NOMO-1 treated with dmso at 0.1 percent for 144 hours (cell line): ENCODE measurements around the gene ACBD3.
A peak's percentile ranks its signal among the peaks of the same experiment; 100 is the strongest.

Experiments used
- DNase-seq: peaks from one replicate; lab custom pipeline; 2025; ENCODE audit not compliant: unreplicated experiment; lab: John Stamatoyannopoulos, UW

The ACBD3 gene

GRCh38 chr1:226202246-226202645, 15.7 kb upstream of the ACBD3 start:
- no peak for DNase-seq

DNA sequence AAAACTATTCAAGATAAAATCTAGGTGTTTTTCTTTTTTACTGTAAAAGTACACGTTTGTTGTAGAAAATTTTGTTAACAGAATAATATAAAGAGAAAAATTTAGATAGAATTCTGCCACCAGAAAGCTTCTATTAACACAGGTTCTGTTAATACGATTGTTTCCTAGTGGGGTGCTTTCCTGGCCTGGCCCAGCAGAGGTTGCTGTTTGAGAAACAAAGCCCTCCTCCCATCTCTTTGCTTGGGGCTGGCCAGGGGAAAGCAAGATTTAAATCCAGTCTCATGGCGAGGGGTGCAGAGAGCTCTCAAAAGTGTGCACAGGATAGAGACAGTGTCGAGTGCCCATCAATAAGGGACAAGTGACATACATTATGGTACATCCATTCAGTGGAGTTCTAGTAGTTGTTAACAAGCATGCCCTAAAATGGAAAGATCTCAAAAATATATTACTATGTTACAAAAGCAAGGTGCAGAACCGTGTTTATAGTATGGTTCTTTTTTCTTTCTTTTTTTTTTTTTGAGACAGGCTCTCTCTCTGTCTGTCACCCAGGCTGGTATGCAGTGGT, 14.6 kb upstream of the ACBD3 start:
- DNase-seq = no peak

GRCh38 chr1:226199971-226200370, 13.4 kb upstream of the ACBD3 start:
- no peak for DNase-seq

DNA sequence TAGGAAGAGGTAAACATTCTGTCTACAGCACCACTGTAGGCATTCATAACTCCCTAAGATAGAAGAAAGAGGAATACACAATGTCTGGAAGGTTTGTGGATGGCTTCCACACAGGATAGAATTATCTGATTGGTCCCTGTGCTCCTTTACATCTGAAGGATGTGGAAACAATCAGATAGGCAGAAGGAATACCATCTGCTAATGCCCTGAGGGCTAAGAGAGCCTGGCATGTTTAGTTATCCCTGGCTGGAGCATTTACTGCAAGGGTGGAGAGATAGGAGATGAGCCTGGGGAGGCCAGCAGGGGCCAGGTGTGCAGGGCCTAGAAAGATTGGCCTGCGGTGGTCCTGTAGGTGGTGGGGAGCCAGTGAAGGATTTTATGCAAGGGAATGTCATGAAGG, 8.6 kb upstream of the ACBD3 start:
- no peak for DNase-seq

- DNase-seq = no peak
Observed at GRCh38 chr1:226187380-226187779, 839 bp upstream of the ACBD3 start.

GRCh38 chr1:226187019-226187322, 430 bp upstream of the ACBD3 start:
- DNase-seq = peak; percentile 14

- DNase-seq = peak; percentile 4
Observed at GRCh38 chr1:226185141-226186036, 1.2 kb downstream of the ACBD3 start.

GRCh38 chr1:226181996-226182714, 4.4 kb downstream of the ACBD3 start:
- DNase-seq = peak; percentile 67

- DNase-seq = no peak
Observed at GRCh38 chr1:226176870-226177269, 9.7 kb downstream of the ACBD3 start.

DNA sequence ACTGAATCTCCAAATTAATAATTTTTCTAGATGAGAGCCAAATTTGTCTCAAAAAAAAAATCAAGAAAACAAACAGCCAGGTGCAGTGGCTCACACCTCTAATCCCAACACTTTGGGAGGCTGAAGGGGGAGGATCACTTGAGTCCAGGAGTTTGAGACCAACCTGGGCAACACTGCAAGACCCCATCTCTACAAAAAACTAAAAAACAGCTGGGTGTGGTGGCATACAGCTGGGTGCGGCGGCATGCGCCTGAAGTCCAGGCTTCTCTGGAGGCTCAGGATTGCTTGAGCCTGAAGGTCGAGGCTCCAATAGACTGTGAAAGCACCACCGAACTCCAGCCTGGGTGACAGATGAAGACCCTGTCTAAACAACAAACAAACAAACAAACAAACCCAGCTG, 14.0 kb downstream of the ACBD3 start:
- DNase-seq = no peak

DNA sequence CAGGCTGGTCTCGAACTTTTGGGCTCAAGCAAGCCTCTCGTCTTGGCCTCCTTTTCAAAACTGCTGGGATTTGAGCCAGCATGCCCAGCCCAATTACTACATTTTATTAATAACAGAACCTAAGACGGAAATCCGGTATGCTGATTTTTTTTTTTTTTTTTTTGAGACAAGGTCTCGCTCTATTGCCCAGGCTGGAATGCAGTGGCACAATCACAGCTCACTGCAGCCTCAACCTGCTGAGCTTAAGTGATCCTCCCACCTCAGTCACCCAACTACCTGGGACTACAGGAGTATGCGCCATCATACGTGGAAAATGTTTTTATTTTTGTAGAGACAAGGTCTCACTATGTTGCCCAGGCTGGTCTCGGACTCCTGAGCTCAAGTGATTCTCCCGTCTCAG, 20.2 kb downstream of the ACBD3 start:
- DNase-seq = no peak

- no peak for DNase-seq
Observed at GRCh38 chr1:226164154-226164553, 22.4 kb downstream of the ACBD3 start.

GRCh38 chr1:226162898-226163297, 23.6 kb downstream of the ACBD3 start:
- DNase-seq = no peak

GRCh38 chr1:226158983-226159382, 27.6 kb downstream of the ACBD3 start:
- no peak for DNase-seq

- no peak for DNase-seq
Observed at GRCh38 chr1:226158457-226158856, 28.1 kb downstream of the ACBD3 start.

DNA sequence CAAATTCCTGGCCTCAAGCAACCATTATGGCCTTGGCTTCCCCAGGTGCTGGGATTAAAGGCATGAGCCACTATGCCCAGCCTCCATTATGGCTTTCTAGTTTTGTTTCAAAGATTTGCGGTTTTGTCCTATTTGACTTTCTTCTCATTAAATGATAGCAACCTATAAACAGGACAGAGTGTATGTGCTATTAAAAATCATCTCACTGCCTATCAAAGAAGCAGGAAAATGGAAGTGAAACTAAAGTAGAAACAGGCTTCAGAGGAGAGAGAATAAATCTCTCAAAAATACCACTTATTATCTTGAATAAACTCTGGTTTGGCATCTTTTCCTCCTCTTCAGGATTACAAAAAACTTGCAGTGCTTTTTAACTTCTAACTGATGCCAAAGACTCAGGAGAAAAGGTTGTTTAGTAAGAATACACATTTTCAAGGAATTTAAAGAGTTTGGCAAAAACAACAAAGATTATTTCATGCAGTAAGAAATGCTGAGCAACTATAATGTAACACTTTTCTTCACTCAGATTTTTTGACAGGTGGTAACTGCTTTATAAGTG, 28.7 kb downstream of the ACBD3 start:
- no peak for DNase-seq

- no peak for DNase-seq
Observed at GRCh38 chr1:226154593-226154992, 31.9 kb downstream of the ACBD3 start.

DNA sequence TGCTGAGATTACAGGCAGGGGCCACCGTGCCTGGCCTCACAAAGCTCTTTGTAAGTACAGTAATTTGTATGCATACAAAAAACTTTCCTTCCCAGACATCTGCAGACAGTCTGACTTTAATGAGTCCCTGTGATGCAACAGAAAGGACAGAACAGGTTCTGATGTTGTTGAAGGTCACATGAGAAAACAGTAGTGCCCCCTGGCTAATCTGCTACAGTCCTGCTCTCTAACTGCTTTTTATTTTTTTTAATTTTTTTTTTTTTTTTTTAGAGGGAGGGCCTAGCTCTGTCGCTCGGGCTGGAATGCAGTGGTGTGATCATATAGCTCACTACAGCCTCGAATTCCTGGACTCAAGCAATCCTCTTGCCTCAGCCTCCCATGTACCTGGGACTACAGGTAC, 36.7 kb downstream of the ACBD3 start:
- no peak for DNase-seq

- no peak for DNase-seq
Observed at GRCh38 chr1:226148121-226148648, 38.4 kb downstream of the ACBD3 start.

- DNase-seq = no peak
Observed at GRCh38 chr1:226144045-226144444, 42.5 kb downstream of the ACBD3 start.

DNA sequence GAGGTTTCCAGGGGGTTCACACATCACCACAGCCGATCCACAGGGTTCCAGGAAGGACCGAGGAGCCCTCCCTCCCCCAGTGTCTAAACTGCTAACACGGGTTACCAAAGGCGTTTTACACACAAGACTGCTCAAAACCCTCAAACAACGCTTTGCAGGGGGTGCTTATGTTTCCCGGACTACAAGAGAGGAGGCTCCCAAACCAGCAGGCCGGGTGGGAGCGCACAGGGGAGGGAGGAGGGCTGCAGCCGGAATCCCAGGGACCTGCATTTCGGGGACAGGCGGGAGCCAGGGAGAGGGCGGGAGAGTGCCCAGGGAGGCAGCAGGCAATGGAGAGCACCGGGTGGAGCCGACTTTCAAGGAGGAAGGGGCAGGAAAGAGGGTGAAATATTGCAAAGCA, 50.8 kb downstream of the ACBD3 start:
- DNase-seq = no peak
